ENCODE measurements around the gene LRRC4. TPM values are rescaled to one million over a fixed set of nuclear protein-coding genes. Genes with fewer than 3 reads are reported as not detected.

Gene LRRC4, protein sequence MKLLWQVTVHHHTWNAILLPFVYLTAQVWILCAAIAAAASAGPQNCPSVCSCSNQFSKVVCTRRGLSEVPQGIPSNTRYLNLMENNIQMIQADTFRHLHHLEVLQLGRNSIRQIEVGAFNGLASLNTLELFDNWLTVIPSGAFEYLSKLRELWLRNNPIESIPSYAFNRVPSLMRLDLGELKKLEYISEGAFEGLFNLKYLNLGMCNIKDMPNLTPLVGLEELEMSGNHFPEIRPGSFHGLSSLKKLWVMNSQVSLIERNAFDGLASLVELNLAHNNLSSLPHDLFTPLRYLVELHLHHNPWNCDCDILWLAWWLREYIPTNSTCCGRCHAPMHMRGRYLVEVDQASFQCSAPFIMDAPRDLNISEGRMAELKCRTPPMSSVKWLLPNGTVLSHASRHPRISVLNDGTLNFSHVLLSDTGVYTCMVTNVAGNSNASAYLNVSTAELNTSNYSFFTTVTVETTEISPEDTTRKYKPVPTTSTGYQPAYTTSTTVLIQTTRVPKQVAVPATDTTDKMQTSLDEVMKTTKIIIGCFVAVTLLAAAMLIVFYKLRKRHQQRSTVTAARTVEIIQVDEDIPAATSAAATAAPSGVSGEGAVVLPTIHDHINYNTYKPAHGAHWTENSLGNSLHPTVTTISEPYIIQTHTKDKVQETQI
- polyA plus RNA-seq (ENCODE audit: insufficient read length in 4 of 4) = 1 to 10 TPM; 5.2 to 8.5 (median 7.4) TPM

GRCh38 chr7:128030654-128031611 is at the start of gene LRRC4:
LRRC4 (minus strand) TSS chr7:128031437; CDS start chr7:128030640, 797 bp downstream.
- DNase-seq (ENCODE audit: low read depth in 4 of 4, low spot score in 3 of 4) = no peak

DNA sequence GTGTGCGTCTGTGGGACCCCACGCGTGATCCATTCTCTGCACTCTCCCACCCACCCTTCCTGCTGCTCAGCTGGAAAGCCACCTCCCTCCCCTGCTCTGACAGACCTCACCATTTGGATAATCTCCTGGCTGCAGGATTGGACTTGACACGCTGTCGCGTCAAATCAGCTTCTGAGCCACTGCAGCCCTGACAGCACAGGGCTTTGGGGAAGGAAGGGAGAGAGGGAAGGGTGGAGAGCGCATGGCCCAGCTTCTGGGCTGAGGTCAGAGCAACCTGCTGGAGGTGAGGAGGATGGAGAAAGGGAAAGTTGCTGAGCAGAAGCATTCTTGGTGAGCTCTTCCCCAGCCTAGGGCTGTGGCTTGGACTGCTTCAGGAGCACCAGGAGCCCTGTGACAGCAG is 48.9 kb upstream of the LRRC4 start:
- DNase-seq (ENCODE audit: low read depth in 4 of 4, low spot score in 3 of 4) = no peak

- DNase-seq (ENCODE audit: low read depth in 4 of 4, low spot score in 3 of 4) = no peak
Measured at GRCh38 chr7:128078309-128078708, 47.1 kb upstream of the LRRC4 start.

DNA sequence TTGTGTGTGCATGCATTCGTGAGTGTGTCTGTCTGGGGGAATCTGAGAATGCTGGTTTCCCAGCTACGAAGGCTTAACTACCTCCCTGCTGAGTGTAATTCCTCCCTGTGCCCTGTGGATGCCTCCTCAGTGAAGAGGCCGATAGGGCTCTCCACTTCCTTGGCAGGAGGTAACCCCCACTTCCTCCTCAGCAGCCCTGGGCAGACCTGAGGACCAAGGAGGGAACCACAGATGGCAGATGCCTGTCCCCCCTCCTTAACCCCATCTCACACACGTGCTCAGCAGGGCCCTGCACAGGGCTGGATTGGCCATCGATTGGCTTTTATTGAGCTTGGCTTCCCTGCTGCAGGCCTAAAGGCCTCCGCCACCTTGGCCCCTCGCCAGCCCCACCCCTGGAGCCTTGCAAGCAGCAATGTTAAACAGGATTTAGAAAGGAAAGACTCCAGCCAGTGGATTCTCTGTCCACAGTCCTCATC is 45.6 kb upstream of the LRRC4 start:
- no peak for DNase-seq (ENCODE audit: low read depth in 4 of 4, low spot score in 3 of 4)

DNA sequence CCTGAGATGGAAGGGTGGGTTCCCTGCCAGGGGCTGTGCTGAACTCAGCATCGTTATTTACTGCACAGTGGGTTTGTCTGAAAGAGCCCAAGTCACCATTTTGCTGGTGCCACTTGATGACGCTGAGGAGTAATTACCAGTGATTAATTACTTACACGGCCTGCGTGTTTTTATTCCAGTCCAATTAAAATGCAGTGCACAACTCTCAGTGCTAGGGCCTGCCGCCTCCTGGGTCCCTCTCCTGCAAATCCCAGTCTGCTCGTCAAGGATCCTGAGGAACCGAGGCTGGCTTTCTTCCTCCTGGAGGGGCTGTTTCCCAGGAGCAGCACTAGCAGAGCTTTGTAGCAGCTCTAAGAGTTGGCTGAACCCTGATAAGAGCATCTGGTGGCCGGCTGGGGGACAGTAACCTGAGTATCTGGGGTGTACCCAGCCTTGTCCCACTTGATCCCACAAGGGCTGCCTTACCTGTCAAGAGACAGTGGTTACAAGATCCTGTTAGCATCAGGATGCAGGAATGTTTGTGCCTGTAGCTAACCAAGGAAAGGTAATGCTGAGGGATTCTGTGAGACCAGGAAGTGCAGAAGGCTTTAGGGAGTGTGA is 45.1 kb upstream of the LRRC4 start:
- DNase-seq (ENCODE audit: low read depth in 4 of 4, low spot score in 3 of 4) = no peak

GRCh38 chr7:128075242-128076095 is 44.2 kb upstream of the LRRC4 start:
- DNase-seq (ENCODE audit: low read depth in 4 of 4, low spot score in 3 of 4) = peak in 1 of 4 donors; percentile 27

- no peak for DNase-seq (ENCODE audit: low read depth in 4 of 4, low spot score in 3 of 4)
Measured at GRCh38 chr7:128074736-128075135, 43.5 kb upstream of the LRRC4 start.

DNA sequence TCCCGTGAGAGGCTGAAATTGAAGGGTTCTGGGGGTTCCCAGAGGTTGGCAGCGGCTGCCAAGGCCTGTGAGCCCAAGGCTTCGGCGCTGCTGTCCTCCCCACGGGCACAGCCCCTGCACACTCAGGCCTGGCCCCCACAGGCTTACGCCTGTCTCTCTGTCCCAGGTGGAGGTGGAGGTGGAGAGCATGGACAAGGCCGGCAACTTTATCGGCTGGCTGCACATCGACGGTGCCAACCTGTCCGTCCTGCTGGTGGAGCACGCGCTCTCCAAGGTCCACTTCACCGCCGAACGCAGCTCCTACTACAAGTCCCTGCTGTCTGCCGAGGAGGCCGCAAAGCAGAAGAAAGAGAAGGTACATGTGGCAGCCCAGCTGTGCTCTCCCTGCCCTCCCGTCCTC is 43.1 kb upstream of the LRRC4 start:
- no peak for DNase-seq (ENCODE audit: low read depth in 4 of 4, low spot score in 3 of 4)

GRCh38 chr7:128073671-128074310 is 42.6 kb upstream of the LRRC4 start:
- no peak for DNase-seq (ENCODE audit: low read depth in 4 of 4, low spot score in 3 of 4)

- no peak for DNase-seq (ENCODE audit: low read depth in 4 of 4, low spot score in 3 of 4)
Measured at GRCh38 chr7:128071801-128072200, 40.6 kb upstream of the LRRC4 start.

GRCh38 chr7:128071376-128071775 is 40.1 kb upstream of the LRRC4 start:
- no peak for DNase-seq (ENCODE audit: low read depth in 4 of 4, low spot score in 3 of 4)

DNA sequence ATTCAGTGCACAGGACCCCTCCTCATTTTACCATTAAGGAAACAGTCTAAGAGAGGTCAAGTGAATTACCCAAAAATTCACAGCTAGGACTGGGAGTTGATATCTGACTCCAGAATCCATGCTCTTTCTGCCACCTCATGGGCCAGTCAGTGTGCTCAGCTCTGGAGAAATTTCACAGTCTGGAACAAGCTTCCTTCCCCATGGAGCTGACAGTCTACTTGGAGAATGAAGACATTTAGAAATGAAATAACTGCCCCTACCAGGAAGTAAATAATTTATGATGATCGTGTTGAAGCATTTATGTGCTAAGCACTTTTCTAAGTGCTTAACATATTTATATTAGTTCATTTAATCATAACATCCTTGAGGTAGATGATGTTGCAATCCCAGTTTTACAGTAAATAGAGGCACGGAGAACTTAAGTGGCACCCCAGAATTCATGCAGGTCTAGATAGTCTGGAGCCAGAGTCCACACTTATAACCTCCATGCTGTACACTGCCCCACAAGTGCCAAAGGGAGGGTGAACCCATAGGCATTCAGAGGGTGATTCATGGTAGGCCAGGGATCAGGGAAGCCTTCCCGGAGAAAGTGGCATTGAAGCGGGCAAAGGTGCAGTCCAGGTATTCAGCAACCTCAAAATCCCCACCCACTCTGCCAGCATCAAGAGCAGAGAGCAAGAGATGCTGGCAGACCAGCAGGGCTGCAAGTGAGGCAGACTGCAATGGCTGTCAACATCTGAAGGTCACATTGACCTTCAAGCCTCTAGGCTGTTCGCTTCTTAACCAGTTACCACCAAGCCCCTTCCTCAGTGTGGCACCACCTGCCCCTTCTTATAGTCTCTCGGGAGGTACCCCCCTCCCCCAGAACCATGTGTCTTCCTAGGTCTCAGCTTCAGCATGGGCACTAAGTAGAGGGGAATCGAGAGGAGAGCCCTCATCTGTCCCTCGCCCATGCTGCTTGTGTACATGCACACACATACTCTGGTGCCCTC is 38.4 kb upstream of the LRRC4 start:
- no peak for DNase-seq (ENCODE audit: low read depth in 4 of 4, low spot score in 3 of 4)

GRCh38 chr7:128068785-128069184 is 37.5 kb upstream of the LRRC4 start:
- no peak for DNase-seq (ENCODE audit: low read depth in 4 of 4, low spot score in 3 of 4)

- DNase-seq (ENCODE audit: low read depth in 4 of 4, low spot score in 3 of 4) = no peak
Measured at GRCh38 chr7:128067983-128068382, 36.7 kb upstream of the LRRC4 start.

DNA sequence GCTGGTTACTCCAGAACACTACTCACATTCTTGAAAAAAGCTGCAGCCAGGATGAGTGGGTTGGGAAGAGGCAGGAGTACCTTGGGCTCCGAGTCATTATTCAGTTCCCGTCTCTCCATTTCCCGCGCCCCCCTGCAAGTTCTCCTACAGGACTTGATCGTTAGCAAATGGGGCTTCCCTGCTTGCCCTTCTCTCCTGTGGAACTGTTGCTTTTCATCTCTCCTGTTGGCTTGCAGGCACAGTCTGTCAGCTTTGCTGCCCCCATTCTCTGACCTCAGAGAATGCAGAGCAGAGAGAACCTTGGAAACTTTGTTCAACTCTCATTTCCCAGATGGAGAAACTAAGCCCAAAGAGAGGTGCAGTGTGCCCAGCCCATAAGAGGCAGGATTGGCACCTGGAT is 35.6 kb upstream of the LRRC4 start:
- no peak for DNase-seq (ENCODE audit: low read depth in 4 of 4, low spot score in 3 of 4)

- no peak for DNase-seq (ENCODE audit: low read depth in 4 of 4, low spot score in 3 of 4)
Measured at GRCh38 chr7:128066395-128066794, 35.2 kb upstream of the LRRC4 start.

DNA sequence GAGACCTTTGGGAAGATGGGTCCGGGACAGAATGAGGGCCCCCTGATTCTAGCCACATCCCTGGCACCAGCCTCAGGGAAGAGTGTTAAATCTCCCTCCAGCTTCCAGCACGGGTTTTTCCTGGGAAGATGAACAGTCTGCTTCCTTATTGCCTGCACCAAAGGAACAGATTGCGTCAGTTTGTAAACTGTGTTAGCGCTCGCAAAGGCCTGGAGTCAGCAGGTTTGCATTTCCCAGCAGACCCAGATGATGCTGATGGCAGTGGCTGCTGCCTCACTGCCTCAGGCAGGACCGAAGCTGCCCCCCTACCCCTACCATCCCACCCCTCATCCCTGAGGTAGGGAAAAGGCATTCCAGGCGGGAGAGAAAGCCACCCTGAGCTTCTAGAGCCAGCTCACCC is 34.6 kb upstream of the LRRC4 start:
- no peak for DNase-seq (ENCODE audit: low read depth in 4 of 4, low spot score in 3 of 4)

DNA sequence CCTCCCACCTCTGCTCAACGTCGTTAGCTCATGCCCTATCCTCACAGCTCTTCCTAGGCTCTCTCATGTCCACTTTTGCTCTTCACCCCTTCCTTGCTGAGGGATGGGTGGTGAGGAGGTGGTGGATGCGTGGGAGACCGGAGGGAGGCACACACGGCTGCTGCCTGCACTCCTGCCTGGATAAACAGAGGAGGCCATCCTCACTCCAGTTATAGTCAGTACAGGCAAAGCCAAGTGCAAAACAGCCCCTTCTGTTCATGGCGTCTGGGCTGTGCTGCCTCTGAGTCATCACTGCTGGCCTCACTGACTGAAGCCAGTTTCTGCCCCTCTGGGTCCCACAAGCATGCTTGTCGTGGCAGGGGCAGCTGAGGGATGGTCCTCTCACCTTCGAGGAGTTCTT is 31.9 kb upstream of the LRRC4 start:
- DNase-seq (ENCODE audit: low read depth in 4 of 4, low spot score in 3 of 4) = no peak
